ENCODE data around the gene SPDYE6.
A peak's percentile ranks its signal among the peaks of the same experiment; 100 is the strongest.

The SPDYE6 gene

GRCh38 chr7:102392330-102392729, 36.1 kb upstream of the SPDYE6 start:
- no peak overlapping the region for H3K9ac ChIP-seq (ENCODE audit: low read length)
- H3F3A ChIP-seq (ENCODE audit: insufficient read depth), result peaks cover 48% of the 10 kb centered on the region
- H3K9me2 ChIP-seq (replicated peaks; ENCODE audit: insufficient read depth, low read length), result no peaks in the 10 kb centered on the region
- H3K27me3 ChIP-seq (ENCODE audit: low read length), result no peaks in the 10 kb centered on the region
- no peaks in the 10 kb centered on the region; the same call in 1 of the 2 replicates for H4K20me1 ChIP-seq (ENCODE audit: low read depth, low read length)
- no peak overlapping the region for H3K4me2 ChIP-seq (ENCODE audit: low read depth, low read length, poor library complexity, severe bottlenecking)
- peaks cover 12% of the 10 kb centered on the region; the same call in 1 of the 2 replicates for H3K36me3 ChIP-seq (ENCODE audit: low read length)
- TF ChIP-seq CTCF (IDR thresholded peaks at IDR 0.05; ENCODE audit: insufficient read depth, low read length, poor library complexity, severe bottlenecking) (no peak), EZH2phosphoT487 (conservative IDR thresholded peaks at IDR 0.05; ENCODE audit: low read length) (no peak)
- no peaks in the 10 kb centered on the region for H3K9me3 ChIP-seq (ENCODE audit: insufficient read depth, low read length)
- no peak overlapping the region for H2AFZ ChIP-seq (ENCODE audit: low read depth, low read length, severe bottlenecking)
- peaks cover 10% of the 10 kb centered on the region for H3K79me2 ChIP-seq (ENCODE audit: insufficient read depth, low read length)
- H3K27ac ChIP-seq (ENCODE audit: low read depth, low read length), result no peak overlapping the region
- H3K4me3 ChIP-seq (ENCODE audit: insufficient read depth, low read length, poor library complexity, severe bottlenecking), result no peak overlapping the region

GRCh38 chr7:102390697-102391484, 34.6 kb upstream of the SPDYE6 start:
- no peaks in the 10 kb centered on the region for H3K27me3 ChIP-seq (ENCODE audit: low read length)
- H3K27ac ChIP-seq (ENCODE audit: low read depth, low read length), result no peak overlapping the region
- H4K20me1 ChIP-seq (ENCODE audit: low read depth, low read length), result no peaks in the 10 kb centered on the region
- no peaks in the 10 kb centered on the region for H3K9me3 ChIP-seq (ENCODE audit: insufficient read depth, low read length)
- H3K9ac ChIP-seq (ENCODE audit: low read length), result no peak overlapping the region
- no peak overlapping the region for H2AFZ ChIP-seq (ENCODE audit: low read depth, low read length, severe bottlenecking)
- TF ChIP-seq CTCF (IDR thresholded peaks at IDR 0.05; ENCODE audit: insufficient read depth, low read length, poor library complexity, severe bottlenecking) (peak; percentile 98), EZH2phosphoT487 (conservative IDR thresholded peaks at IDR 0.05; ENCODE audit: low read length) (no peak)
- H3K4me2 ChIP-seq (ENCODE audit: low read depth, low read length, poor library complexity, severe bottlenecking), result no peak overlapping the region
- peaks cover 21% of the 10 kb centered on the region for H3K36me3 ChIP-seq (ENCODE audit: low read length)
- no peaks in the 10 kb centered on the region for H3K9me2 ChIP-seq (replicated peaks; ENCODE audit: insufficient read depth, low read length)
- H3F3A ChIP-seq (ENCODE audit: insufficient read depth), result peaks cover 62% of the 10 kb centered on the region
- no peak overlapping the region for H3K4me3 ChIP-seq (ENCODE audit: insufficient read depth, low read length, poor library complexity, severe bottlenecking)
- no peaks in the 10 kb centered on the region for H3K79me2 ChIP-seq (ENCODE audit: insufficient read depth, low read length)

- Histone ChIP-seq H4K20me1 (ENCODE audit: low read depth, low read length) (no peaks in the 10 kb centered on the region), H2AFZ (ENCODE audit: low read depth, low read length, severe bottlenecking) (no peak overlapping the region), H3K9me3 (ENCODE audit: insufficient read depth, low read length) (no peaks in the 10 kb centered on the region), H3K27me3 (ENCODE audit: low read length) (no peaks in the 10 kb centered on the region), H3K79me2 (ENCODE audit: insufficient read depth, low read length) (no peaks in the 10 kb centered on the region), H3K4me2 (ENCODE audit: low read depth, low read length, poor library complexity, severe bottlenecking) (no peak overlapping the region), H3K4me3 (ENCODE audit: insufficient read depth, low read length, poor library complexity, severe bottlenecking) (no peak overlapping the region), H3F3A (ENCODE audit: insufficient read depth) (peaks cover 59% of the 10 kb centered on the region), H3K36me3 (ENCODE audit: low read length) (peaks cover 25% of the 10 kb centered on the region), H3K9me2 (replicated peaks; ENCODE audit: insufficient read depth, low read length) (no peaks in the 10 kb centered on the region), H3K27ac (ENCODE audit: low read depth, low read length) (peak overlapping the region; percentile 61), H3K9ac (ENCODE audit: low read length) (no peak overlapping the region)
- TF ChIP-seq CTCF (IDR thresholded peaks at IDR 0.05; ENCODE audit: insufficient read depth, low read length, poor library complexity, severe bottlenecking), result no peak
- TF ChIP-seq EZH2phosphoT487 (conservative IDR thresholded peaks at IDR 0.05; ENCODE audit: low read length), result no peak
Measured at GRCh38 chr7:102389810-102390209, 33.6 kb upstream of the SPDYE6 start.

Data from SU-DHL-6 (cell line).